Mammary epithelial cell (primary cell): ENCODE data around the gene SYNDIG1.

Source experiments
- CTCF ChIP-seq, 2 donors: IDR thresholded peaks in 1 of 2; conservative IDR thresholded peaks in 1 of 2; 2 replicates each; pipeline ENCODE4 v1.5.1; 2011 to 2012; ENCODE audit warnings: inconsistent platforms in 2 of 2, low read length in 2 of 2, mild to moderate bottlenecking in 2 of 2, control low read depth in 1 of 2, low read depth in 1 of 2; ENCODE audit not compliant: insufficient read depth in 1 of 2; ENCODE audit errors: extremely low read depth in 1 of 2
- EZH2 ChIP-seq: IDR thresholded peaks from 2 replicates; pipeline ENCODE4 v1.6.1; 2012; ENCODE audit warnings: low read length, inconsistent platforms, borderline replicate concordance

GRCh38 chr20:24614341-24614740, 144.9 kb downstream of the SYNDIG1 start:
- TF ChIP-seq CTCF (conservative IDR thresholded peaks at IDR 0.05 in 1 of 2, IDR thresholded peaks at IDR 0.05 in 1 of 2; ENCODE audit: extremely low read depth in 1 of 2, insufficient read depth in 1 of 2, low read depth in 1 of 2, low read length in 2 of 2), result no peak
- TF ChIP-seq EZH2, result no peak
